ENCODE data around the gene JMJD8.

DNA sequence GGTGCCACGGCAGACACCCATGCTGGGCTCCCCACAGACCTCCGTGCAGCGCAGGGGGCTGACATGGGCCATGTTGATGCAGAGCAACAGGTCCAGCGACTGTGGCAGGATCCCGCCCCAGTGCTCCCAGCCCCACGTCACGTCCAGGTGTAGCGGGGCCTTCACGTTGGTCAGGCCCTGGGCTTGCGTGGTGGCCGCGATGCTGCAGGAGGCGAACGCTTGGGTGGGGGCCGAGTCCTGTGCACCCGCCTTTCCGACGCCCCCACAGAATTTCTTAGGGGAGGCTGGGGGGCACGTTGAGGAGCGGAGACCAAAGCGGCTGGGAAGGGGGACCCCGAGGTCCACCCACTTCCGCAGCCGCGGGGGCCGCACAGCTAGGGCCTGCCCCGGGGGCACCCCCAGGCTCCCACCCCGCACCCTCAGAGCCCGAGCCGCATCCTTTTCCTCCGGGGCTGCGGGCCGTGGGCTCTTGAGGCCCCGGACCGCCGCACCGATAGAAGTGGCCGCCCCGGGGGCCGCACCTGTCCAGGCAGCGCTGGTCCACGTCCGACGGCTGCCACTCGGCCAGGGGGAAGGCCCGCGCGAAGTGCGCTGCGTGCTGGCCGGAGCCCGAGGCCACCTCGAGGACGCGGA lies 48.4 kb downstream of the JMJD8 start:
- TF ChIP-seq, protein P1, sequence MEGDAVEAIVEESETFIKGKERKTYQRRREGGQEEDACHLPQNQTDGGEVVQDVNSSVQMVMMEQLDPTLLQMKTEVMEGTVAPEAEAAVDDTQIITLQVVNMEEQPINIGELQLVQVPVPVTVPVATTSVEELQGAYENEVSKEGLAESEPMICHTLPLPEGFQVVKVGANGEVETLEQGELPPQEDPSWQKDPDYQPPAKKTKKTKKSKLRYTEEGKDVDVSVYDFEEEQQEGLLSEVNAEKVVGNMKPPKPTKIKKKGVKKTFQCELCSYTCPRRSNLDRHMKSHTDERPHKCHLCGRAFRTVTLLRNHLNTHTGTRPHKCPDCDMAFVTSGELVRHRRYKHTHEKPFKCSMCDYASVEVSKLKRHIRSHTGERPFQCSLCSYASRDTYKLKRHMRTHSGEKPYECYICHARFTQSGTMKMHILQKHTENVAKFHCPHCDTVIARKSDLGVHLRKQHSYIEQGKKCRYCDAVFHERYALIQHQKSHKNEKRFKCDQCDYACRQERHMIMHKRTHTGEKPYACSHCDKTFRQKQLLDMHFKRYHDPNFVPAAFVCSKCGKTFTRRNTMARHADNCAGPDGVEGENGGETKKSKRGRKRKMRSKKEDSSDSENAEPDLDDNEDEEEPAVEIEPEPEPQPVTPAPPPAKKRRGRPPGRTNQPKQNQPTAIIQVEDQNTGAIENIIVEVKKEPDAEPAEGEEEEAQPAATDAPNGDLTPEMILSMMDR (tag by site-specific recombination; IDR thresholded peaks at IDR 0.05), result no peak; the same call in 1 of the 2 replicates
- TF ChIP-seq TCF7L2 (IDR thresholded peaks at IDR 0.05; ENCODE audit: borderline replicate concordance, low read depth, low read length), result no peak
- TF ChIP-seq, protein P2, sequence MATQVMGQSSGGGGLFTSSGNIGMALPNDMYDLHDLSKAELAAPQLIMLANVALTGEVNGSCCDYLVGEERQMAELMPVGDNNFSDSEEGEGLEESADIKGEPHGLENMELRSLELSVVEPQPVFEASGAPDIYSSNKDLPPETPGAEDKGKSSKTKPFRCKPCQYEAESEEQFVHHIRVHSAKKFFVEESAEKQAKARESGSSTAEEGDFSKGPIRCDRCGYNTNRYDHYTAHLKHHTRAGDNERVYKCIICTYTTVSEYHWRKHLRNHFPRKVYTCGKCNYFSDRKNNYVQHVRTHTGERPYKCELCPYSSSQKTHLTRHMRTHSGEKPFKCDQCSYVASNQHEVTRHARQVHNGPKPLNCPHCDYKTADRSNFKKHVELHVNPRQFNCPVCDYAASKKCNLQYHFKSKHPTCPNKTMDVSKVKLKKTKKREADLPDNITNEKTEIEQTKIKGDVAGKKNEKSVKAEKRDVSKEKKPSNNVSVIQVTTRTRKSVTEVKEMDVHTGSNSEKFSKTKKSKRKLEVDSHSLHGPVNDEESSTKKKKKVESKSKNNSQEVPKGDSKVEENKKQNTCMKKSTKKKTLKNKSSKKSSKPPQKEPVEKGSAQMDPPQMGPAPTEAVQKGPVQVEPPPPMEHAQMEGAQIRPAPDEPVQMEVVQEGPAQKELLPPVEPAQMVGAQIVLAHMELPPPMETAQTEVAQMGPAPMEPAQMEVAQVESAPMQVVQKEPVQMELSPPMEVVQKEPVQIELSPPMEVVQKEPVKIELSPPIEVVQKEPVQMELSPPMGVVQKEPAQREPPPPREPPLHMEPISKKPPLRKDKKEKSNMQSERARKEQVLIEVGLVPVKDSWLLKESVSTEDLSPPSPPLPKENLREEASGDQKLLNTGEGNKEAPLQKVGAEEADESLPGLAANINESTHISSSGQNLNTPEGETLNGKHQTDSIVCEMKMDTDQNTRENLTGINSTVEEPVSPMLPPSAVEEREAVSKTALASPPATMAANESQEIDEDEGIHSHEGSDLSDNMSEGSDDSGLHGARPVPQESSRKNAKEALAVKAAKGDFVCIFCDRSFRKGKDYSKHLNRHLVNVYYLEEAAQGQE (tag by site-specific recombination; IDR thresholded peaks at IDR 0.05), result no peak
- no peak for TF ChIP-seq ZBTB7A (tag by site-specific recombination; IDR thresholded peaks at IDR 0.05; ENCODE audit: low read depth)

Measured in HEK293 (cell line).